ENCODE results near the gene HOXD10. TPM values are rescaled to one million over a fixed set of nuclear protein-coding genes. Genes with fewer than 3 reads are reported as not detected.

Gene HOXD10
- total RNA-seq, 2 donors from 2014 or later: not detected

- Mint-ChIP-seq H3K36me3 (peaks cover 10 to 31% of the 10 kb centered on the region in 2 donors), H3K9me3 (no peaks in the 10 kb centered on the region), H3K27ac (peak within 1 kb of the TSS in 1 of 2 donors; percentile 36)
- ATAC-seq (no peak), DNase-seq (ENCODE audit: low spot score in 2 of 2) (no peak)
These were observed 16.6 kb upstream of the HOXD10 start, which contains the start of gene HOXD12 for GRCh38 chr2:176099728-176100546. Gene HOXD12 (plus strand): TSS chr2:176099795. CDS start chr2:176099802, 7 bp downstream.

- H3K27ac Mint-ChIP-seq: no peak overlapping the region
- no peaks in the 10 kb centered on the region for H3K9me3 Mint-ChIP-seq
- DNase-seq (ENCODE audit: low spot score in 2 of 2) (no peak), ATAC-seq (no peak)
- peaks cover 10 to 31% of the 10 kb centered on the region in 2 donors for H3K36me3 Mint-ChIP-seq
These were observed 15.9 kb upstream of the HOXD10 start for GRCh38 chr2:176100547-176101140.

GRCh38 chr2:176101216-176101830 is 15.3 kb upstream of the HOXD10 start:
- H3K9me3 Mint-ChIP-seq: no peaks in the 10 kb centered on the region
- DNase-seq (ENCODE audit: low spot score in 2 of 2) (no peak), ATAC-seq (no peak)
- H3K36me3 Mint-ChIP-seq: peaks cover 10 to 34% of the 10 kb centered on the region in 2 donors
- H3K27ac Mint-ChIP-seq: no peak overlapping the region

- H3K36me3 Mint-ChIP-seq: peaks cover 10 to 34% of the 10 kb centered on the region in 2 donors
- H3K9me3 Mint-ChIP-seq: no peaks in the 10 kb centered on the region
- ATAC-seq (no peak), DNase-seq (ENCODE audit: low spot score in 2 of 2) (no peak)
- H3K27ac Mint-ChIP-seq: no peak overlapping the region
These were observed 14.7 kb upstream of the HOXD10 start for GRCh38 chr2:176101842-176102241.

GRCh38 chr2:176102309-176102866 is 14.2 kb upstream of the HOXD10 start:
- DNase-seq (ENCODE audit: low spot score in 2 of 2) (no peak), ATAC-seq (no peak)
- no peak overlapping the region for H3K27ac Mint-ChIP-seq
- no peaks in the 10 kb centered on the region for H3K9me3 Mint-ChIP-seq
- H3K36me3 Mint-ChIP-seq: peaks cover 10 to 34% of the 10 kb centered on the region in 2 donors

GRCh38 chr2:176103194-176103593 is 13.4 kb upstream of the HOXD10 start:
- ATAC-seq (no peak), DNase-seq (ENCODE audit: low spot score in 2 of 2) (no peak)
- Mint-ChIP-seq H3K27ac (no peak overlapping the region), H3K36me3 (peaks cover 10 to 34% of the 10 kb centered on the region in 2 donors), H3K9me3 (no peaks in the 10 kb centered on the region)

GRCh38 chr2:176103742-176104315 is 12.7 kb upstream of the HOXD10 start:
- DNase-seq (ENCODE audit: low spot score in 2 of 2) (no peak), ATAC-seq (no peak)
- H3K9me3 Mint-ChIP-seq: no peaks in the 10 kb centered on the region
- peaks cover 10 to 31% of the 10 kb centered on the region in 2 donors for H3K36me3 Mint-ChIP-seq
- H3K27ac Mint-ChIP-seq: no peak overlapping the region

- ATAC-seq: no peak
- no peak overlapping the region for H3K27ac Mint-ChIP-seq
- H3K9me3 Mint-ChIP-seq: peaks cover 0 to 3% of the 10 kb centered on the region in 2 donors
- H3K36me3 Mint-ChIP-seq: peaks cover 17 to 29% of the 10 kb centered on the region in 2 donors
- DNase-seq (ENCODE audit: low spot score in 2 of 2): no peak
These were observed 12.1 kb upstream of the HOXD10 start for GRCh38 chr2:176104316-176105077.

- Mint-ChIP-seq H3K27ac (peak overlapping the region in 1 of 2 donors; percentile 22), H3K36me3 (peaks cover 19 to 36% of the 10 kb centered on the region in 2 donors), H3K9me3 (peaks cover 0 to 6% of the 10 kb centered on the region in 2 donors)
- DNase-seq (ENCODE audit: low spot score in 2 of 2) (no peak), ATAC-seq (no peak)
These were observed 11.4 kb upstream of the HOXD10 start for GRCh38 chr2:176105078-176105729.

- Mint-ChIP-seq H3K36me3 (peaks cover 19 to 40% of the 10 kb centered on the region in 2 donors), H3K9me3 (peaks cover 0 to 6% of the 10 kb centered on the region in 2 donors), H3K27ac (peak overlapping the region in 1 of 2 donors; percentile 62)
- ATAC-seq (peak in 1 of 2 donors; percentile 32), DNase-seq (ENCODE audit: low spot score in 2 of 2) (no peak)
These were observed 10.6 kb upstream of the HOXD10 start for GRCh38 chr2:176105730-176106580.

- ATAC-seq (peak in 1 of 2 donors; percentile 47), DNase-seq (ENCODE audit: low spot score in 2 of 2) (no peak)
- Mint-ChIP-seq H3K9me3 (peaks cover 0 to 6% of the 10 kb centered on the region in 2 donors), H3K36me3 (peaks cover 18 to 38% of the 10 kb centered on the region in 2 donors), H3K27ac (peak within 1 kb of the TSS in 1 of 2 donors; percentile 62)
These were observed 9.7 kb upstream of the HOXD10 start, which contains the start of gene HOXD11 for GRCh38 chr2:176106581-176107539. Gene HOXD11 (plus strand): TSS chr2:176107280. CDS start chr2:176107356, 76 bp downstream.

- no peak for DNase-seq (ENCODE audit: low spot score in 2 of 2)
- Mint-ChIP-seq H3K9me3 (peaks cover 0 to 6% of the 10 kb centered on the region in 2 donors), H3K27ac (no peak overlapping the region), H3K36me3 (peaks cover 12 to 33% of the 10 kb centered on the region in 2 donors)
- ATAC-seq: no peak
These were observed 8.8 kb upstream of the HOXD10 start for GRCh38 chr2:176107731-176108181.

GRCh38 chr2:176109192-176109901 is 7.2 kb upstream of the HOXD10 start:
- Mint-ChIP-seq H3K9me3 (peaks cover 0 to 6% of the 10 kb centered on the region in 2 donors), H3K27ac (peak overlapping the region in 1 of 2 donors; percentile 85), H3K36me3 (peaks cover 17 to 36% of the 10 kb centered on the region in 2 donors)
- DNase-seq (ENCODE audit: low spot score in 2 of 2) (no peak), ATAC-seq (no peak)
